MM.1S (cell line): ENCODE results near the gene OR9Q2.

Source experiments
- DNase-seq: peaks from one replicate; pipeline ENCODE4 v3.0.0-alpha.2; 2015
- H2AFZ ChIP-seq: fragments of 300-600 bp; sonication (generic); 2 replicates; pipeline ENCODE4 v1.6.0; 2016; ENCODE audit warnings: antibody characterized with exemption, low read length
- H3F3A ChIP-seq: fragments of 300-600 bp; sonication (generic); 2 replicates; pipeline ENCODE4 v1.6.1; 2016; ENCODE audit warnings: mild to moderate bottlenecking, antibody characterized with exemption, low read length, moderate library complexity, mixed read lengths; ENCODE audit not compliant: insufficient read depth
- H3K27ac ChIP-seq: fragments of 300-600 bp; sonication (generic); 2 replicates; pipeline ENCODE4 v1.5.1; 2016; ENCODE audit warnings: mild to moderate bottlenecking, low read length
- H3K27me3 ChIP-seq: fragments of 300-600 bp; sonication (generic); replicated peaks from 2 replicates; pipeline ENCODE4 v1.6.0; 2016; ENCODE audit warnings: low read length; ENCODE audit not compliant: insufficient read depth
- H3K36me3 ChIP-seq: fragments of 300-600 bp; sonication (generic); replicated peaks from 2 replicates; pipeline ENCODE4 v1.6.1; 2016; ENCODE audit warnings: mild to moderate bottlenecking, low read length, mixed read lengths; ENCODE audit not compliant: insufficient read depth
- H3K4me1 ChIP-seq: fragments of 300-600 bp; sonication (generic); 2 replicates; pipeline ENCODE4 v1.6.1; 2016; ENCODE audit warnings: low read length, mixed read lengths
- H3K4me2 ChIP-seq: fragments of 300-600 bp; sonication (generic); 2 replicates; pipeline ENCODE4 v1.6.0; 2016; ENCODE audit warnings: low read depth, low read length
- H3K4me3 ChIP-seq: fragments of 300-600 bp; sonication (generic); 2 replicates; pipeline ENCODE4 v1.5.1; 2016; ENCODE audit warnings: low read length, mixed read lengths
- H3K79me2 ChIP-seq: fragments of 300-600 bp; sonication (generic); 2 replicates; pipeline ENCODE4 v1.6.1; 2016; ENCODE audit warnings: mixed run types, low read length, mixed read lengths
- H3K9ac ChIP-seq: fragments of 300-600 bp; sonication (generic); 2 replicates; pipeline ENCODE4 v1.6.1; 2016; ENCODE audit warnings: low read length, mixed read lengths
- H3K9me2 ChIP-seq: fragments of 300-600 bp; sonication (generic); replicated peaks from 2 replicates; pipeline ENCODE4 v1.6.1; 2016; ENCODE audit warnings: mild to moderate bottlenecking, low read length, mixed read lengths; ENCODE audit not compliant: insufficient read depth
- H3K9me3 ChIP-seq: fragments of 300-600 bp; sonication (generic); replicated peaks from 2 replicates; pipeline ENCODE4 v1.6.1; 2016; ENCODE audit warnings: mild to moderate bottlenecking, low read length, mixed read lengths; ENCODE audit not compliant: insufficient read depth
- H4K20me1 ChIP-seq: fragments of 300-600 bp; sonication (generic); 2 replicates; pipeline ENCODE4 v1.6.1; 2016; ENCODE audit warnings: mild to moderate bottlenecking, low read length, moderate library complexity, mixed read lengths; ENCODE audit not compliant: insufficient read depth
- EZH2 ChIP-seq: fragments of 300-600 bp; sonication (generic); optimal IDR thresholded peaks from 2 replicates; pipeline ENCODE3; 2017; ENCODE audit warnings: low read depth, mild to moderate bottlenecking, antibody characterized with exemption, low read length, mixed read lengths
- EZH2phosphoT487 ChIP-seq: fragments of 300-600 bp; sonication (generic); IDR thresholded peaks from 2 replicates; pipeline ENCODE4 v1.6.1; 2018; ENCODE audit warnings: antibody characterized with exemption, low read length
- TF ChIP-seq, protein P1 (sequence below): fragments of 300-600 bp; sonication (generic); IDR thresholded peaks from 2 replicates; pipeline ENCODE4 v1.5.1; 2016; ENCODE audit warnings: antibody characterized with exemption, low read length, mixed read lengths

Gene OR9Q2

DNA sequence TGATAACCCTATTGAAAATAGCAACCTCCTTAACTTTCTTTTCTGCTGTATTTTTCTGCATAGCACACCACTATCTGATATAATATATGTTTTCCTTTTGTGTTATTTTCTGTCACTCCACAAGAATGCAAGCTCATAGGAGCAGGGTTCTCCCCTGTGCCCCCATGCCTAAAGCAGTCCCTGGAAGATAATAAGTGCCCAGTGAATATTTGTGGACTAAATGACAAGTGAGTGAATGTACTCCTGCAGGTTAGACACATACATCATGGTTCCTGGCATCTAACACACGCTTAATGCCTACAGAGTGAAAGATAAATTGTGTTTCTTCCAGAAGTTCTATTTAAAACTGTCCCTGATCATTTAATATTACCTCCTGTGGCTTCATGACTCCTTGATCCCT lies 23.9 kb upstream of the OR9Q2 start:
- no peak overlapping the region for H3K9ac ChIP-seq
- TF ChIP-seq EZH2phosphoT487, result no peak
- TF ChIP-seq EZH2, result no peak
- TF ChIP-seq, protein P1, sequence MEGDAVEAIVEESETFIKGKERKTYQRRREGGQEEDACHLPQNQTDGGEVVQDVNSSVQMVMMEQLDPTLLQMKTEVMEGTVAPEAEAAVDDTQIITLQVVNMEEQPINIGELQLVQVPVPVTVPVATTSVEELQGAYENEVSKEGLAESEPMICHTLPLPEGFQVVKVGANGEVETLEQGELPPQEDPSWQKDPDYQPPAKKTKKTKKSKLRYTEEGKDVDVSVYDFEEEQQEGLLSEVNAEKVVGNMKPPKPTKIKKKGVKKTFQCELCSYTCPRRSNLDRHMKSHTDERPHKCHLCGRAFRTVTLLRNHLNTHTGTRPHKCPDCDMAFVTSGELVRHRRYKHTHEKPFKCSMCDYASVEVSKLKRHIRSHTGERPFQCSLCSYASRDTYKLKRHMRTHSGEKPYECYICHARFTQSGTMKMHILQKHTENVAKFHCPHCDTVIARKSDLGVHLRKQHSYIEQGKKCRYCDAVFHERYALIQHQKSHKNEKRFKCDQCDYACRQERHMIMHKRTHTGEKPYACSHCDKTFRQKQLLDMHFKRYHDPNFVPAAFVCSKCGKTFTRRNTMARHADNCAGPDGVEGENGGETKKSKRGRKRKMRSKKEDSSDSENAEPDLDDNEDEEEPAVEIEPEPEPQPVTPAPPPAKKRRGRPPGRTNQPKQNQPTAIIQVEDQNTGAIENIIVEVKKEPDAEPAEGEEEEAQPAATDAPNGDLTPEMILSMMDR, result no peak
- no peaks in the 10 kb centered on the region for H3K79me2 ChIP-seq
- H3K4me3 ChIP-seq, result no peak overlapping the region
- H3K27me3 ChIP-seq, result no peaks in the 10 kb centered on the region
- no peaks in the 10 kb centered on the region for H3K36me3 ChIP-seq
- DNase-seq, result no peak
- H4K20me1 ChIP-seq, result no peaks in the 10 kb centered on the region
- no peaks in the 10 kb centered on the region for H3K4me1 ChIP-seq
- H3K9me2 ChIP-seq, result no peaks in the 10 kb centered on the region
- no peak overlapping the region for H2AFZ ChIP-seq
- H3K4me2 ChIP-seq, result no peak overlapping the region
- no peaks in the 10 kb centered on the region for H3K9me3 ChIP-seq
- H3F3A ChIP-seq, result no peaks in the 10 kb centered on the region
- no peak overlapping the region for H3K27ac ChIP-seq

DNA sequence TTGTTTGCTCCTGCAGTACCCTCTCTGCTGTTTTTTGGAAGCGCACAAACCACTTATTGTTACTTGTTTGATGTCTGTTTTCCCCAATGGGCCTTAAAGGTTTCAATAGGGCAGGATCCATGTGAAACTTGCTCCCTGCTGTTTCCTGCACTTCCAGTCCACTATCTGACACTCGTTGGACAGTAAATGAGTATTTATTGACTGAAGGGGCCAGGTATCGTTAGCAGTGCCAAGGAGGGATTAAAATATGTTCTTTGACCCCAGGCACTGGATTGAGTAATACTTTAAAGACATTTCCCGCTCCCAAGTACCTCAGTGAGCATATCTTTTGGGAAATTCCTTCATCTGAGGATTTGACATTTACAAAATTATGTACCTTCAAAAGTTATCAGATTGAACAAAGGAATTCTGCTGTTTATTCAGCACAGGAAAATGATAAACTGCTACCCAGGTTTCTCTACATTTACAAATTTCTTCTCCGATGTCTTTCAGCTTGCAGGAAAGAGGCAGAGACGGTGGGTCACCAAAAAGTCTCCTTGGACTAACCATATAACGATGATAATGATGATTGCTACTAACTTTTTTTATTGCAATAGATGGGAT lies 23.3 kb upstream of the OR9Q2 start:
- Histone ChIP-seq H4K20me1 (no peaks in the 10 kb centered on the region), H3K36me3 (no peaks in the 10 kb centered on the region), H3K9ac (no peak overlapping the region), H3K4me2 (no peak overlapping the region), H3K79me2 (no peaks in the 10 kb centered on the region), H3K27ac (no peak overlapping the region), H3K9me2 (no peaks in the 10 kb centered on the region), H2AFZ (no peak overlapping the region), H3K4me1 (no peaks in the 10 kb centered on the region), H3F3A (no peaks in the 10 kb centered on the region), H3K4me3 (no peak overlapping the region), H3K27me3 (no peaks in the 10 kb centered on the region), H3K9me3 (no peaks in the 10 kb centered on the region)
- TF ChIP-seq EZH2phosphoT487 (no peak), EZH2 (no peak)
- TF ChIP-seq, protein P1, result no peak
- DNase-seq, result no peak

- H3K79me2 ChIP-seq, result no peaks in the 10 kb centered on the region
- no peak overlapping the region for H3K27ac ChIP-seq
- no peaks in the 10 kb centered on the region for H3K4me1 ChIP-seq
- H4K20me1 ChIP-seq, result no peaks in the 10 kb centered on the region
- H3K36me3 ChIP-seq, result no peaks in the 10 kb centered on the region
- no peaks in the 10 kb centered on the region for H3K9me2 ChIP-seq
- no peak overlapping the region for H3K9ac ChIP-seq
- TF ChIP-seq, protein P1, result no peak
- TF ChIP-seq EZH2phosphoT487 (no peak), EZH2 (no peak)
- DNase-seq, result no peak
- H2AFZ ChIP-seq, result no peak overlapping the region
- no peaks in the 10 kb centered on the region for H3K27me3 ChIP-seq
- no peaks in the 10 kb centered on the region for H3F3A ChIP-seq
- H3K9me3 ChIP-seq, result no peaks in the 10 kb centered on the region
- H3K4me2 ChIP-seq, result no peak overlapping the region
- H3K4me3 ChIP-seq, result no peak overlapping the region
These were observed 11.3 kb upstream of the OR9Q2 start for GRCh38 chr11:58177409-58178054.
